Activated CD8-positive, alpha-beta T cell treated with anti-CD3 and anti-CD28 coated beads for 36 hours (primary cell): Measurements from ENCODE around the gene ZNF521. TPM values are rescaled to one million over a fixed set of nuclear protein-coding genes. Genes with fewer than 3 reads are reported as not detected.

Source experiments
- ATAC-seq: fragments of 200-7000 bp; cut with Tn5 transposase; one replicate; pipeline ENCODE4 v1.10.0; 2021; ENCODE audit warnings: mild to moderate bottlenecking, moderate library complexity
- CTCF ChIA-PET: fragments of 350-600 bp; sonication (Branson Sonifier 250); formaldehyde crosslinking; loops from one replicate; lab custom pipeline; 2021; ENCODE audit warnings: antibody characterized with exemption; lab: Charles Lee
- POLR2A ChIA-PET: fragments of 350-600 bp; sonication (Branson Sonifier 250); formaldehyde crosslinking; loops from one replicate; lab custom pipeline; 2021; ENCODE audit warnings: antibody characterized with exemption; lab: Charles Lee
- DNase-seq: peaks from one replicate; pipeline ENCODE4 v3.0.0-alpha.2; 2020
- H3K27ac Mint-ChIP-seq: one replicate; pipeline ENCODE4 v1.8.0; 2021; ENCODE audit warnings: mild to moderate bottlenecking, mixed read lengths
- H3K27me3 Mint-ChIP-seq: one replicate; pipeline ENCODE4 v1.8.0; 2021; ENCODE audit warnings: mixed read lengths
- H3K36me3 Mint-ChIP-seq: one replicate; pipeline ENCODE4 v1.8.0; 2021; ENCODE audit warnings: low read depth, mixed read lengths
- H3K4me1 Mint-ChIP-seq: one replicate; pipeline ENCODE4 v1.8.0; 2021; ENCODE audit warnings: low read depth, mixed read lengths
- H3K4me3 Mint-ChIP-seq: one replicate; pipeline ENCODE4 v1.8.0; 2021; ENCODE audit warnings: mild to moderate bottlenecking, moderate library complexity, mixed read lengths
- H3K9me3 Mint-ChIP-seq: one replicate; pipeline ENCODE4 v1.8.0; 2021; ENCODE audit warnings: mixed read lengths
- intact Hi-C: fragments of 100-400 bp; cut with micrococcal nuclease; formaldehyde crosslinking; loops from one replicate; pipeline ENCODE4 v1.10.0; 2022
- total RNA-seq, 2 experiments: library from RNA; stranded (reverse); gene quantifications; one replicate each; pipeline ENCODE4 v1.2.3, GENCODE V29; 2021
- TF ChIP-seq, protein P1 (sequence below): fragments of 200-600 bp; IDR thresholded peaks from one replicate; pipeline ENCODE4 v1.8.0; 2022; ENCODE audit warnings: antibody characterized with exemption, mild to moderate bottlenecking

ZNF521 gene
- total RNA-seq, 2 experiments from 2014 or later, result not detected

DNA sequence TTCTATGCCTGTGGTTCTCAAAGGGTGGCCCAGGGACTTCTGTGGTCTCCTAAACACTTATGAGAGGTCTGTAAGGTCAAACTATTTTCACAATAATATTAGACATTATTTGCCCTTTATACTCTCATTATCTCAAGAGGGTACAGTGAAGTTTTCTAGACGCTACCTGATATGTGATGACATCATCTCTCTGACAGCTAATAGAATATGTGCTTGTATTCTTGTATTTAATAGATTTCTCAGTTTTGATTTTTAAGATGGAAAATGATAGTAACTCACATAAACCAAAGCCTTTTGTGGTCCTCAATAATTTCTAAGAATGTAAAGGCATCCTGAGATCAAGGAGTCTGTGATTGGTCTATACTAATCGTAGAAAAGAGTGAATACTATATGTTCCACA is 265.1 kb downstream of the ZNF521 start:
- intact Hi-C loops, result no loop called here
- no peaks in the 10 kb centered on the region for H3K36me3 Mint-ChIP-seq
- H3K4me3 Mint-ChIP-seq, result no peak overlapping the region
- no peaks in the 10 kb centered on the region for H3K27me3 Mint-ChIP-seq
- no peak overlapping the region for H3K27ac Mint-ChIP-seq
- H3K9me3 Mint-ChIP-seq, result no peaks in the 10 kb centered on the region
- H3K4me1 Mint-ChIP-seq, result no peaks in the 10 kb centered on the region
- ATAC-seq (no peak), DNase-seq (no peak)
- TF ChIP-seq, protein P1, sequence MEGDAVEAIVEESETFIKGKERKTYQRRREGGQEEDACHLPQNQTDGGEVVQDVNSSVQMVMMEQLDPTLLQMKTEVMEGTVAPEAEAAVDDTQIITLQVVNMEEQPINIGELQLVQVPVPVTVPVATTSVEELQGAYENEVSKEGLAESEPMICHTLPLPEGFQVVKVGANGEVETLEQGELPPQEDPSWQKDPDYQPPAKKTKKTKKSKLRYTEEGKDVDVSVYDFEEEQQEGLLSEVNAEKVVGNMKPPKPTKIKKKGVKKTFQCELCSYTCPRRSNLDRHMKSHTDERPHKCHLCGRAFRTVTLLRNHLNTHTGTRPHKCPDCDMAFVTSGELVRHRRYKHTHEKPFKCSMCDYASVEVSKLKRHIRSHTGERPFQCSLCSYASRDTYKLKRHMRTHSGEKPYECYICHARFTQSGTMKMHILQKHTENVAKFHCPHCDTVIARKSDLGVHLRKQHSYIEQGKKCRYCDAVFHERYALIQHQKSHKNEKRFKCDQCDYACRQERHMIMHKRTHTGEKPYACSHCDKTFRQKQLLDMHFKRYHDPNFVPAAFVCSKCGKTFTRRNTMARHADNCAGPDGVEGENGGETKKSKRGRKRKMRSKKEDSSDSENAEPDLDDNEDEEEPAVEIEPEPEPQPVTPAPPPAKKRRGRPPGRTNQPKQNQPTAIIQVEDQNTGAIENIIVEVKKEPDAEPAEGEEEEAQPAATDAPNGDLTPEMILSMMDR, result no peak
- CTCF ChIA-PET, result no interaction called here
- POLR2A ChIA-PET, result no interaction called here

DNA sequence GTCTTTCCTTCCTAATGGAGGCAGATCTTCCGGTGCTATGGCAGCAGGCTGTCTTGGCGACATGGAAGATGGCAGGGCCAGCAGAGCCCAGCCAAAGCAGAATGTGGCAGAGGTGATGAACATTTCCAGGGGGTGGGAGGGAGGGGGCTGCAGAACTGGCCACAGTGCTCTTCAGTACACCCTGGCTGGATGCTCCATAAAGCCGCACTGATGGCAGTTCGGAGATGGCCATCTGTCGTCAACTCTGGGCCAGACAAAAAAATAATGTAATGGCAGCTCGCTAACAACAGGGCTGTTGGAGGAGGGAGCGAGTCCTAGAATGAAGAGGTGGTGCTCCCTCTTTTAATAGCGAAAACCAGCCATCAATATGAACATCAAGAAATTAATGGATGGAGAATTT is 271.0 kb downstream of the ZNF521 start:
- CTCF ChIA-PET, result no interaction called here
- Mint-ChIP-seq H3K36me3 (no peaks in the 10 kb centered on the region), H3K9me3 (no peaks in the 10 kb centered on the region), H3K4me1 (no peaks in the 10 kb centered on the region), H3K27me3 (no peaks in the 10 kb centered on the region), H3K27ac (no peak overlapping the region), H3K4me3 (no peak overlapping the region)
- TF ChIP-seq, protein P1, result no peak
- DNase-seq (no peak), ATAC-seq (no peak)
- intact Hi-C loops, result no loop called here
- POLR2A ChIA-PET, result no interaction called here

DNA sequence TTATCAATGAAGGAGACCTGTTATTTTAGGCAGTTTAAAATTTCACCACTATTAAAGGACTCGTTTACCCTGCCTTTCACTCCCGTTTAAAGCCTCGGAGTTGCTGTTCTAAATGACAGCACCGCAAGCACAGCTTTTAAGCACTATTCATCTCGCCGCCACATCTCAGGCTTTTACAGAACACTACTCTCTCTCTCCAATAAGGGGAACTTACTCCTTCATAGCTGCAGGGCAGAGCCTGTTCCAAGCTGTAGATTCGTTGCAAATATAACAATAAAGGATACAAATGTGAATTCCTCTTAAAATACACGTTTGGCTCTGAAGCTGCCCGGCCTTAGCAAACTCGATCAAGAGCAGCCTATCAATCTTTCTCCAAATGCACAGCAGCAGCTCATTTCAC is 271.8 kb downstream of the ZNF521 start:
- intact Hi-C loops, result no loop called here
- ATAC-seq (no peak), DNase-seq (no peak)
- TF ChIP-seq, protein P1, result no peak
- Mint-ChIP-seq H3K9me3 (no peaks in the 10 kb centered on the region), H3K27ac (no peak overlapping the region), H3K4me1 (no peaks in the 10 kb centered on the region), H3K36me3 (no peaks in the 10 kb centered on the region), H3K27me3 (no peaks in the 10 kb centered on the region), H3K4me3 (no peak overlapping the region)
- CTCF ChIA-PET, result no interaction called here
- POLR2A ChIA-PET, result no interaction called here

DNA sequence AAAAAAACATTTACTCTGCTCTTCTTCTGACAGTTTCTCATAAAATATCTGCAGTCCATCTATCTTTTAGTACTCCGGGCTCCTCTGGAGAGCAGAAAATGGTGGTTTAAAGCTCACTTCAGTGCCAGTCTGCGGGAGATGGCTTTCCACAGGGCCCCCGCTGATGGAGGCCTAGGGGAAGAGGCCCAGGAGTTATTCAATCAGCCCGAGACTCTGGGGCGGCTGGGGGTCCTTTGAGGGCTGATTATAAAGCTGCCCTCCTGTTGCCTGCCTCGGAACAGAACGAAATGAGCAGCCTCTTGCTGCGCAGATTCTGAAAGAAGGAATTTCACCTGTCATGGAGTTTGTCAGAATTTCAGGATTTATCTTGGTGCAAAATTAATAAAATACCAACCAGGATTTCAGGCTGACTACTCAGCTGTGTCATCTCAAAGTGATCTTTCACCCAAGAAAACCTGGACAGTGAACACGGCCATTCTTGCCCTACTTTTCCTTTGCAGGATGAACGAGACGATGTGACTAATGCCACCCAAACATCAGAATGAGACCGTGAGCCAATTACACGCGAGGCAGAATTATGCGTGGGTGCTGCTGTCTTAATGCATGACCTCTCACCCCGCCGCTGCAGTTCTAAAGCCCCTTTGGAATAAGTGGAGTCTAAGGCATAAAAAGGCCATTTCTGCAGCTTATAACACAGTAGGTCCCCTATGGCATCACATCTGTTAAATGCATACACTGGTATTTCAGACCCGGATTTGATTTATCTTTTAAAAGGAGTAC is 273.8 kb downstream of the ZNF521 start:
- TF ChIP-seq, protein P1, result no peak
- POLR2A ChIA-PET, result no interaction called here
- ATAC-seq (no peak), DNase-seq (no peak)
- CTCF ChIA-PET, result no interaction called here
- no peak overlapping the region for H3K27ac Mint-ChIP-seq
- intact Hi-C loops, result no loop called here
- H3K4me1 Mint-ChIP-seq, result no peaks in the 10 kb centered on the region
- no peaks in the 10 kb centered on the region for H3K27me3 Mint-ChIP-seq
- no peaks in the 10 kb centered on the region for H3K9me3 Mint-ChIP-seq
- H3K36me3 Mint-ChIP-seq, result no peaks in the 10 kb centered on the region
- no peak overlapping the region for H3K4me3 Mint-ChIP-seq

DNA sequence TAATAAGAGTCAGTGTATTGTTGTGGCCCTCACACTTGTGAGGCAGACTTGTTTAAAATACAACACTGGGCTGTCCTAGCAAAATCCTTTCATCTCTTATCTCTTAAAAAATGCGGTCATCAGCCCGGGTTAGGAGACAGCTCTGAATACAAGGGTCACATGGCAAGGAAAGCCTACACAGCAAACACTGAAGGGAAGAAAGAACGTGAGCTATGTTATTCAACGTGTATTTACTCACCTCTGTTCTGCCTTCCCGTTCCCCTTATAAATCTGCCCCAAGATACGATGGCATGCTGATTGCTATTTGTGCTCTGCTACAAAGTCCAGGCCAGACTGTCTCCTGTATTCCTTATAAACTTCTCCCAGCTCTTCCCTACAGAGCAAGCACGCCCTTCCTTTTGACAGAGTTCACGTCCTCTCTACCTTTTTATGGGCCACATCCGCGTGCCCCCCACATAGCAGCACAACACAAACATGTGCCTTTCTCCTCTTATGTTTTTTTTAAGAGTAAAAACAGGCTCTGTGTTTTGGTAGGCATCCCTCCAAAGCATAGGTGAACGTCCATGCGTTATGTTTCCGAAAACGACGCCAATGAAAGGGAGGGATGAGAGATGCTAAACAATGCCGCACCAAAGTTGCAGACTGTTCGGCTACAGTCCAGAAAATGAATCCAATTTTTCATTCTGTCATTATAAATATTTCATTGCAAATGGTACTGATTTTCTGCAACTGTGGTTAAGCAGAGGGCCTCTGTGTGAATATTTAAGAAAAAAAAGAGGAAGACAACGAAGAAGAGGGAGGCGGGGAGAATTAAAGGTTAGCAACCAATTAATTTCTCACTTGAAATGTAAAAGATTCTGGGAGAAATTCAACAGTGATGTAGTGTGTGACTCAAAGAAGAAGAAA is 274.7 kb downstream of the ZNF521 start:
- no peak overlapping the region for H3K4me3 Mint-ChIP-seq
- H3K27me3 Mint-ChIP-seq, result no peaks in the 10 kb centered on the region
- intact Hi-C loops, result no loop called here
- POLR2A ChIA-PET, result no interaction called here
- ATAC-seq, result no peak
- no peaks in the 10 kb centered on the region for H3K4me1 Mint-ChIP-seq
- DNase-seq, result no peak
- H3K9me3 Mint-ChIP-seq, result no peaks in the 10 kb centered on the region
- H3K36me3 Mint-ChIP-seq, result no peaks in the 10 kb centered on the region
- H3K27ac Mint-ChIP-seq, result no peak overlapping the region
- CTCF ChIA-PET, result no interaction called here
- TF ChIP-seq, protein P1, result no peak
